Activated naive CD4-positive, alpha-beta T cell treated with anti-CD3 and anti-CD28 coated beads, Interleukin-2, amount 50 U/mL, for 72 hours (primary cell): Measurements from ENCODE around the gene PEX19. TPM values are rescaled to one million over a fixed set of nuclear protein-coding genes. Genes with fewer than 3 reads are reported as not detected.
"Not testable (repeated sequence)": the region's sequence is repeated elsewhere in the genome, so short reads cannot be mapped to it uniquely, and the experiment has no call there.

Experiments
- ATAC-seq, 2 donors: fragments of 150-1000 bp; cut with Tn5 transposase; 2 replicates each; pipeline ENCODE4 v1.10.0; 2021; ENCODE audit warnings: mild to moderate bottlenecking in 2 of 2, moderate library complexity in 2 of 2
- DNase-seq, 2 donors: peaks; one replicate each; pipeline ENCODE4 v3.0.0; 2021 to 2022; ENCODE audit warnings: low spot score in 2 of 2
- H3K27ac Mint-ChIP-seq, 2 donors: one replicate each; pipeline ENCODE4 v1.8.0; 2022; ENCODE audit warnings: mild to moderate bottlenecking in 2 of 2, mixed read lengths in 2 of 2
- H3K36me3 Mint-ChIP-seq, 2 donors: one replicate each; pipeline ENCODE4 v1.8.0; 2022; ENCODE audit warnings: mixed read lengths in 2 of 2
- H3K9me3 Mint-ChIP-seq, 2 donors: one replicate each; pipeline ENCODE4 v1.8.0; 2022; ENCODE audit warnings: mixed read lengths in 2 of 2
- total RNA-seq, 2 donors: library from RNA; stranded (reverse); gene quantifications; one replicate each; pipeline ENCODE4 v1.2.3, GENCODE V29; 2022

Gene PEX19
- total RNA-seq, 2 donors from 2014 or later = 44.8 to 74.9 TPM

- no peaks in the 10 kb centered on the region for H3K9me3 Mint-ChIP-seq
- DNase-seq (peak in 1 of 2 donors; percentile 59), ATAC-seq (peak; percentile 89 to 96)
- peak overlapping the region in 1 of 2 donors; percentile 34 for H3K27ac Mint-ChIP-seq
- H3K36me3 Mint-ChIP-seq = peaks cover 0 to 4% of the 10 kb centered on the region in 2 donors
Observed at GRCh38 chr1:160291248-160292220, 6.6 kb upstream of the PEX19 start.

DNA sequence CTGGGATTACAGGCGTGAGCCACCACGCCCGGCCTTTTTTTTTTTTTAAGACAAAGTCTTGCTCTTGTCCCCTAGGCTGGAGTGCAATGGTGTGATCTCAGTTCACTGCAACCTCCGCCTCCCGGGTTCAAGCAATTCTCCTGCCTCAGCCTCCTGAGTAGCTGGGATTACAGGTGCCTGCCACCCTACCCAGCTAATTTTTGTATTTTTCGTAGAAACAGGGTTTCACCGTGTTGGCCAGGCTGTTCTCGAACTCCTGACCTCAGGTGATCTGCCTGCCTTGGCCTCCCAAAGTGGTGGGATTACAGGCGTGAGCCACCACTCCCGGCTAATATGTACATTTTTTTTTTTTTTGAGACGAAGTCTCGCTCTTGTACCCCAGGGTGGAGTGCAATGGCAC is 2.8 kb upstream of the PEX19 start:
- H3K9me3 Mint-ChIP-seq, H3K27ac Mint-ChIP-seq: not testable (repeated sequence)
- peaks cover 12 to 18% of the 10 kb centered on the region in 2 donors for H3K36me3 Mint-ChIP-seq

GRCh38 chr1:160285506-160285905 is 573 bp upstream of the PEX19 start:
- ATAC-seq (no peak), DNase-seq (no peak)
- Mint-ChIP-seq H3K9me3 (no peaks in the 10 kb centered on the region), H3K27ac (peak overlapping the region; percentile 26 to 96), H3K36me3 (peaks cover 12 to 18% of the 10 kb centered on the region in 2 donors)

More for the DNA sequence above, 2.8 kb upstream of the PEX19 start:
- not testable (repeated sequence) for DNase-seq, ATAC-seq

GRCh38 chr1:160284220-160284781 is 632 bp downstream of the PEX19 start:
- Mint-ChIP-seq H3K36me3 (peaks cover 22 to 23% of the 10 kb centered on the region in 2 donors), H3K9me3 (no peaks in the 10 kb centered on the region)
- peak; percentile 23 to 45 for ATAC-seq

GRCh38 chr1:160282807-160283206 is 2.1 kb downstream of the PEX19 start:
- Mint-ChIP-seq H3K36me3 (peaks cover 24 to 25% of the 10 kb centered on the region in 2 donors), H3K27ac (peak overlapping the region in 1 of 2 donors; percentile 31), H3K9me3 (no peaks in the 10 kb centered on the region)
- DNase-seq (no peak), ATAC-seq (no peak)

More at GRCh38 chr1:160284220-160284781, 632 bp downstream of the PEX19 start:
- DNase-seq = peak in 1 of 2 donors; percentile 6
- H3K27ac Mint-ChIP-seq = peak overlapping the region; percentile 96 to 98

DNA sequence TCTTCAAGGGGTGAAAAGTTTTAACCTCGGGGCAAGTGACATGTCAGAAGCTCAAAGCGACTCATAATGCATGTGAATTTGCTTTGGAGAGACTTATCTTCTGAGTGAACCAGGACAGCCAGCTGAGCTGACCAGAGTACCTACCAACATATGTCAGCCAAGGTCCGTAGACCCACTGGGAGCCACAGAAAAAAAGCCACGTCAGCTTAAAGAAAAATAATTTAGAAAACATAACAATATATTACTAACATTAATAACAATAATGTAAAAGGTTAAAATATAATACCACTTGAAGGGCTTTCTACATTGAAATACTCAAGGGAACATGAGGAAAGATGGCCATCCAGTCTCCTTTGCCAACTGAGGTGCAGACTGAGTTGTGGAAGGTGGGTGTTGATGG is 6.9 kb downstream of the PEX19 start:
- H3K27ac Mint-ChIP-seq = peak overlapping the region in 1 of 2 donors; percentile 9
- no peak for ATAC-seq
- no peak for DNase-seq
- H3K36me3 Mint-ChIP-seq = peaks cover 11 to 12% of the 10 kb centered on the region in 2 donors
- H3K9me3 Mint-ChIP-seq = no peaks in the 10 kb centered on the region

- Mint-ChIP-seq H3K27ac (no peak overlapping the region), H3K9me3 (no peaks in the 10 kb centered on the region), H3K36me3 (peaks cover 11 to 12% of the 10 kb centered on the region in 2 donors)
- ATAC-seq (no peak), DNase-seq (no peak)
Observed at GRCh38 chr1:160277330-160277729, 7.6 kb downstream of the PEX19 start.

DNA sequence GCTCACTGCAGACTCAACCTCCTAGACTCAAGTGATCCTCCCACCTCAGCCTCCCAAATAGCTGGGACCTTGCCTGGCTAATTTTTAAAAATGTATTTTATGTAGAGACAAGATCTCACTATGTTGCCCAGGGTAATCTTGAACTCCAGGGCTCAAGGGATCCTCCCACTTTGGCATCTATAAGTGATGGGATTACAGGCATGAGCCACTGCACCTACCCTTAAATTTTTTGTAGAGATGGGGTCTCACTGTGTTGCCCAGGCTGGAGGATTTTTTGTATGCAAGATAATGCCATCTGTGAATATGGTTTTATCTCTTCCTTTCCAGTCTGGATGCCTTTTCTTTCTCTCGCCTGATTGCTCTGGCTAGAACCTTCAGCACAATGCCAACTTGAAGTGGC is 13.9 kb downstream of the PEX19 start:
- no peaks in the 10 kb centered on the region for H3K36me3 Mint-ChIP-seq
- ATAC-seq = no peak
- no peak for DNase-seq
- no peak overlapping the region for H3K27ac Mint-ChIP-seq
- no peaks in the 10 kb centered on the region for H3K9me3 Mint-ChIP-seq

DNA sequence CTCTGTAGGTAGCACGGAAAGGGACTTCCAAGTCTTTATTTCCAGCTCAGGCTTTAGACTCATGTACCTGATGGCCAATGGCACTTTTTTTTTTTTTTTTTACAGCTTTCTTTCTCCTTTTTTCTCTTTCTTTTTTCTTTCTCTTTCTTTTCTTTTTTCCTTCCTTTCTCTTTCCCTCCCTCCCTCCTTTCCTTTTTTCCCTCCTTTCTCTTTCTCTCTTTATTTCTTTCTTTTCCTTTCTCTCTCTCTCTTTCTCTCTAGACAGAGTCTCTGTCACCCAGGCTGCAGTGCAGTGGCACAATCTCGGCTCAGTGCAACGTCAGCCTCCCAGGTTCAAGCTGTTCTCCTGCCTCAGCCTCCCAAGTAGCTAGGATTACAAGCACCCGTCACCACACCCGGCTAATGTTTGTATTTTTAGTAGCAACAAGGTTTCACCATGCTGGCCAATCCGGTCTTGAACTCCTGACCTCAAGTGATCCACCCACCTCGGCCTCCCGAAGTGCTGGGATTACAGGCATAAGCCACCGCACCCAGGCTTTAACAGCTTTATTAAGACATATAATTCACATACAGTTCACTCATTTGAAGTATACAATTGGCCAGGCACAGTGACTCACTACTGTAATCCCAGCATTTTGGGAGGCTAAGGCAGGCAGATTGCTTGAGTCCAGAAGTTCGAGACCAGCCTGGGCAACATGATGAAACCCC is 17.5 kb downstream of the PEX19 start:
- no peaks in the 10 kb centered on the region for H3K9me3 Mint-ChIP-seq
- no peaks in the 10 kb centered on the region for H3K36me3 Mint-ChIP-seq
- ATAC-seq (no peak), DNase-seq (no peak)
- H3K27ac Mint-ChIP-seq = no peak overlapping the region

DNA sequence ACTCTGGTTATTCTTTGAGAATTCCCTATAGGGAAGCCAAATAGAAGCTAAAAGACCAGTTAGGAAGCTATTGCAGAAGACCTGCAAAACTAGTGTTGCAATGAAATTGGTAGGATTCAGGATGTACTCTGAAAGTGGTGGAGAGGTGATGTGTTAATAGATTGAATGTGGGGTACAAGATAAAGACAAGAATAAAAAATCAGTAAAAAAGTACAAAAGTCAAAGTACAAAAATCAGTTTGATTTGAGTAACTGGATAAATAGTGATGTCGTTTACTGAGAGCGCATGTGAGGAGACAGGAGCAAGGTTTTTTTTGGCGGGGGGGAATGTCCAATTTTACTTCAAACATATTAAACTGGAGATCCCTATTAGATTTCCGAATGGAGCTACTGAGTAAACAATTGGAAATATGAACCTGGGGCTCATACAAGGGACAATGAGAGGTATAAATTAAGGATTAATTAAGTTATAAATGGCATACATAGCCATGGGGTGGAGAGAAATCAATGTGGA is 20.1 kb downstream of the PEX19 start:
- ATAC-seq = no peak
- peaks cover 15 to 19% of the 10 kb centered on the region in 2 donors for H3K36me3 Mint-ChIP-seq
- no peak overlapping the region for H3K27ac Mint-ChIP-seq
- H3K9me3 Mint-ChIP-seq = no peaks in the 10 kb centered on the region
- DNase-seq = no peak

- Mint-ChIP-seq H3K36me3 (peaks cover 15 to 32% of the 10 kb centered on the region in 2 donors), H3K27ac (peak within 1 kb of the TSS; percentile 99 to 100), H3K9me3 (no peaks in the 10 kb centered on the region)
- ATAC-seq (peak; percentile 75 to 89), DNase-seq (peak; percentile 95 to 97)
Observed at GRCh38 chr1:160261893-160262794, 22.8 kb downstream of the PEX19 start, which contains the start of gene DCAF8. TSS of gene DCAF8 (minus strand) at chr1:160262549. CDS start at chr1:160244008, 18,541 bp downstream.

GRCh38 chr1:160261556-160261892 is 23.4 kb downstream of the PEX19 start:
- ATAC-seq = peak; percentile 58 to 63
- peak; percentile 63 to 77 for DNase-seq
- Mint-ChIP-seq H3K9me3 (no peaks in the 10 kb centered on the region), H3K36me3 (peaks cover 15 to 32% of the 10 kb centered on the region in 2 donors), H3K27ac (peak overlapping the region; percentile 99 to 100)

DNA sequence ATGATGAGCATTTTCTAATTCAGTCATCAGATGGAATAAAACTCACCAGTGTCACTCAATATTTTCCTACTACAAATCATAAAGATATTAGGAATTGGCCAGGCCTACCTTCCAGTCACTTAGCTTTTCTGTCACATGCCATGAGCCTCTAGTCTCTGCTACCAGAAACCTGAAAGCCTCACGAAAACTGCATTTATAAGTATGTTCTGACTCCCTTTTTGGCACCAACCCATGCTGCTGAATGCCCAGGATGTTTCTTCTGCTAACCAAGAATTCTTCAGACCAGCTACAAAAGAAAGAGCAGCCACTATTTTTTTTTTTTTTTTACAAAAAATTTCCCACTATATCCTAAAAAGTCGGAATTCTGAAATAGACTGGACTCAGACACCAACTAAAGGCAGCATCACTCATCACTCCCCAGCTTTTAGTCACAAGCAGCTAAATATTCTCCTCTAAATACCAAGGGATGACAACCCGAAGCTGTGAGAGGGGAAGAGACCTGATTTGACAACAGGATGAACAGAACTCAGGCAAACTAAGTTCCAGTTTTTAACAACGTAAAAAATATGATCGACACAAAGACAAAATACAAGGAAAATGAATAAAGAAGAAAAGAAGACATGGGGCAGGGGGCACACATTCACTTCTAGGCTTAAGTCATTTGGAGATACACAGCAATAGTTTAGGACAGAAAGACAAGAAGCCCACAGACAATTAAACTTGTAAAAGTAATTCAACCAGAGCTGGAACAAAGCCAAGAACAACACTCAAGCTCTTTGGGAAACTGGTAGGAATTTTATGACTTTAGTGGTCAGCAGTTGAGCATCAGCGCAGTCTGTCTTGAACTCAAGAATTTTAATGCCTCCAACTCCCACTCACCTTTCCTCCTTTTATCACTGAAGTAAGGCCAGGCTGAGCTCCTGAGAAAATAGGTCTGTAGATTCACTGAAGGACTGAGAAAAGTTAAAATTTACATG is 24.2 kb downstream of the PEX19 start:
- H3K9me3 Mint-ChIP-seq = no peaks in the 10 kb centered on the region
- peaks cover 15 to 32% of the 10 kb centered on the region in 2 donors for H3K36me3 Mint-ChIP-seq
- H3K27ac Mint-ChIP-seq = peak overlapping the region; percentile 99 to 100
- ATAC-seq = no peak
- DNase-seq = no peak

DNA sequence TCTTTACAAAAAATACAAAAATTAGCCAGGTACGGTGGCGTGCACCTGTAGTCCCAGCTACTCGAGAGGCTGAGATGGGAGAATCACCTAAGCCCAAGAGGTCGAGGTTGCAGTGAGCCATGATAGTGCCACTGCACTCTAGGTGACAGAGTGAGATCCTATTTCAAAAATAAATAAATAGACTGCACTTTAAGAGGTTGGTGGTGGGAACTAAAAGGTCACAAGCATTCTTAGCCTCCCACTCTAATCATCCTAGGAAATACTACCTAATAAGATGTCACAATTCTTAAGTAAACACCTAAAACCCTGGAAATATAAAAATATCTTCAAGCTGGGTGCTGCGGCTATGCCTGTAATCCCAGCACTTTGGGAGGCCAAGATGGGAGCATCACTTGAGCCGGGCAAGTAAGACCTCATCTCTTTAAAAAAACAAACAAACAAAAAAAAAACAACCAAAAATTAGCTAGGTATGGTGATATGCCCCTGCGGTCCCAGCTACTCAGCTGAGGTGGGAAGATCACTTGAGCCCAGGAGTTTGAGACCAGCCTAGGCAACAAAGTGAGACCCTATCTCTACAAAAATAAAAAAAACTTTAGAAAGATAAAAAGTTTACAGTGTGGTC is 26.6 kb downstream of the PEX19 start:
- peaks cover 15 to 32% of the 10 kb centered on the region in 2 donors for H3K36me3 Mint-ChIP-seq
- H3K27ac Mint-ChIP-seq = no peak overlapping the region
- DNase-seq (no peak), ATAC-seq (no peak)
- no peaks in the 10 kb centered on the region for H3K9me3 Mint-ChIP-seq
